Loucy (cell line): ENCODE results near the gene AKR1B15.

Source experiments
- CTCF ChIP-seq: fragments of 200-600 bp; sonication (generic); conservative IDR thresholded peaks from 2 replicates; pipeline ENCODE4 v1.5.1; 2014; ENCODE audit warnings: mild to moderate bottlenecking, antibody characterized with exemption, low read length
- EZH2phosphoT487 ChIP-seq: fragments of 200-600 bp; IDR thresholded peaks from 2 replicates; pipeline ENCODE4 v1.6.1; 2018; ENCODE audit warnings: antibody characterized with exemption, mild to moderate bottlenecking, moderate library complexity, borderline replicate concordance

- TF ChIP-seq CTCF (no peak), EZH2phosphoT487 (no peak)
These were observed 76.6 kb downstream of the AKR1B15 start for GRCh38 chr7:134625550-134625949.
